ENCODE data around the gene ZNF804A. TPM values are rescaled to one million over a fixed set of nuclear protein-coding genes. Genes with fewer than 3 reads are reported as not detected.
A peak's percentile ranks its signal among the peaks of the same experiment; 100 is the strongest.

Gene ZNF804A
- polyA plus RNA-seq, 3 donors = 0.83 to 3.7 (median 1.8) TPM

GRCh38 chr2:184577743-184578142 lies 20.6 kb upstream of the ZNF804A start:
- no peaks in the 10 kb centered on the region for H3K79me2 ChIP-seq (ENCODE audit: insufficient read depth, low read length)
- Mint-ChIP-seq H3K4me1 (peaks cover 8% of the 10 kb centered on the region), H3K9me3 (peaks cover 4 to 15% (median 9%) of the 10 kb centered on the region in 7 donors), H3K27me3 (ENCODE audit: low read depth in 3 of 3) (no peaks in the 10 kb centered on the region), H3K27ac (peak overlapping the region; percentile 13 to 86 (median 68)), H3K4me3 (peak overlapping the region in 1 of 2 donors; percentile 51), H3K36me3 (no peaks in the 10 kb centered on the region)
- peak; percentile 33 to 49 (median 40) for DNase-seq
- no peak overlapping the region for H3K4me2 ChIP-seq (replicated peaks; ENCODE audit: extremely low read depth, low read length, poor library complexity, severe bottlenecking)
- TF ChIP-seq CTCF (IDR thresholded peaks at IDR 0.05) = no peak
- no peaks in the 10 kb centered on the region for H3K9me3 ChIP-seq (replicated peaks in 1 of 2; ENCODE audit: control insufficient read depth in 1 of 2, insufficient read depth in 1 of 2, low read length in 2 of 2)
- peaks cover 6 to 10% of the 10 kb centered on the region in 2 donors for H3K4me1 ChIP-seq (ENCODE audit: control insufficient read depth in 1 of 2, insufficient read depth in 2 of 2, low read length in 2 of 2)
- intact Hi-C loops (cut with micrococcal nuclease) = no loop called here
- H3K27me3 ChIP-seq (ENCODE audit: control insufficient read depth in 2 of 2, insufficient read depth in 2 of 2, low read length in 2 of 2) = no peaks in the 10 kb centered on the region
- H2AFZ ChIP-seq (ENCODE audit: insufficient read depth, low read depth, low read length, poor library complexity, severe bottlenecking) = no peak overlapping the region
- H4K20me1 ChIP-seq (ENCODE audit: insufficient read depth, low read length) = no peaks in the 10 kb centered on the region
- H3K9ac ChIP-seq (ENCODE audit: insufficient read depth, low read length, poor library complexity, severe bottlenecking) = no peak overlapping the region
- H3K36me3 ChIP-seq (replicated peaks in 1 of 2; ENCODE audit: control insufficient read depth in 1 of 2, insufficient read depth in 2 of 2, low read length in 2 of 2) = no peaks in the 10 kb centered on the region
- WGBS (ENCODE audit: insufficient coverage) = 8% methylated on average over 2 of the region's 4 CpGs
- no peak overlapping the region for H3K4me3 ChIP-seq (replicated peaks in 1 of 3; ENCODE audit: low read depth in 2 of 3, low read length in 3 of 3)
- H3K27ac ChIP-seq (ENCODE audit: low read depth in 1 of 2, low read length in 2 of 2) = no peak overlapping the region

DNA sequence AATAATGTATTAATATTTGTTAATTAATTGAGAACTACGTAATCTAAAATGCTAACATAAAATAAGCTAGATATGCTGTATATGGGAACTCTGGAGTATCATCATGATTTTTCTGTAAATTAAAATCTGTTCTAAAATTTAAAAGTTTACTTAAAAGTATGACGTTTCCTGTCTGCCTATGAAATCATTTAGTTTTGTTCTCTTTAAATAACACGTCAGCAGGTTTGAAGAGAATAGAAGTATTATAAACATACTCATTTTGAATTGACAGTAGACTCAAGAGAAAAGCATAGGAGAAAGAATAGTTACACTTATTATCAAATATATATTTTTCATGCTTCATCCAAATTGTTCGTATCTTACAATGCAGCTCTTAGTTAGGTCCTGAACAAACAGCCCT lies 19.1 kb upstream of the ZNF804A start:
- H3K4me1 Mint-ChIP-seq = peaks cover 8% of the 10 kb centered on the region
- peaks cover 4 to 12% (median 9%) of the 10 kb centered on the region in 7 donors for H3K9me3 Mint-ChIP-seq
- no CpG with 5 or more reads among the region's 4 CpGs for WGBS (ENCODE audit: insufficient coverage)
- Histone ChIP-seq H3K9me3 (replicated peaks in 1 of 2; ENCODE audit: control insufficient read depth in 1 of 2, insufficient read depth in 1 of 2, low read length in 2 of 2) (no peaks in the 10 kb centered on the region), H2AFZ (ENCODE audit: insufficient read depth, low read depth, low read length, poor library complexity, severe bottlenecking) (no peak overlapping the region), H3K4me2 (replicated peaks; ENCODE audit: extremely low read depth, low read length, poor library complexity, severe bottlenecking) (no peak overlapping the region), H3K27me3 (ENCODE audit: control insufficient read depth in 2 of 2, insufficient read depth in 2 of 2, low read length in 2 of 2) (no peaks in the 10 kb centered on the region), H3K27ac (ENCODE audit: low read depth in 1 of 2, low read length in 2 of 2) (no peak overlapping the region), H3K4me3 (replicated peaks in 1 of 3; ENCODE audit: low read depth in 2 of 3, low read length in 3 of 3) (no peak overlapping the region), H3K9ac (ENCODE audit: insufficient read depth, low read length, poor library complexity, severe bottlenecking) (no peak overlapping the region), H4K20me1 (ENCODE audit: insufficient read depth, low read length) (no peaks in the 10 kb centered on the region), H3K4me1 (ENCODE audit: control insufficient read depth in 1 of 2, insufficient read depth in 2 of 2, low read length in 2 of 2) (peaks cover 6 to 10% of the 10 kb centered on the region in 2 donors), H3K79me2 (ENCODE audit: insufficient read depth, low read length) (no peaks in the 10 kb centered on the region), H3K36me3 (replicated peaks in 1 of 2; ENCODE audit: control insufficient read depth in 1 of 2, insufficient read depth in 2 of 2, low read length in 2 of 2) (no peaks in the 10 kb centered on the region)
- no peak overlapping the region for H3K27ac Mint-ChIP-seq
- TF ChIP-seq CTCF (IDR thresholded peaks at IDR 0.05) = no peak
- intact Hi-C loops (cut with micrococcal nuclease) = no loop called here
- no peak overlapping the region for H3K4me3 Mint-ChIP-seq
- no peak for DNase-seq
- no peaks in the 10 kb centered on the region for H3K36me3 Mint-ChIP-seq
- H3K27me3 Mint-ChIP-seq (ENCODE audit: low read depth in 3 of 3) = no peaks in the 10 kb centered on the region

Data from CD14-positive monocyte (primary cell).